Lung (tissue), 12 donors: Measurements from ENCODE around the gene CALHM4. TPM values are rescaled to one million over a fixed set of nuclear protein-coding genes. Genes with fewer than 3 reads are reported as not detected.

Experiments used
- ATAC-seq: fragments of 200-7000 bp; cut with Tn5 transposase; one replicate; pipeline ENCODE4 v1.9.1; 2020; ENCODE audit warnings: moderate number of reproducible peaks; ENCODE audit not compliant: insufficient read depth, low FRiP score
- DNase-seq, 3 donors: peaks; one replicate each; pipeline ENCODE4 v3.0.0-alpha.2; 2013 to 2017
- H3K27ac ChIP-seq, 2 donors: one replicate each; pipeline ENCODE4 v1.5.1; 2013; ENCODE audit warnings: mild to moderate bottlenecking in 2 of 2, moderate library complexity in 2 of 2, control low read depth in 1 of 2, inconsistent platforms in 1 of 2, low read depth in 1 of 2, low read length in 1 of 2
- H3K27me3 ChIP-seq, 3 donors: one replicate each; pipeline ENCODE4 v1.5.1; 2013; ENCODE audit warnings: low read length in 2 of 3; ENCODE audit not compliant: control insufficient read depth in 3 of 3, insufficient read depth in 3 of 3
- H3K36me3 ChIP-seq, 4 donors: one replicate each; pipeline ENCODE4 v1.5.1; 2013; ENCODE audit warnings: low read length in 4 of 4, mild to moderate bottlenecking in 1 of 4, moderate library complexity in 1 of 4; ENCODE audit not compliant: control insufficient read depth in 4 of 4, insufficient read depth in 4 of 4
- H3K4me1 ChIP-seq, 5 donors: one replicate each; pipeline ENCODE4 v1.5.1; 2013; ENCODE audit warnings: low read length in 5 of 5, mild to moderate bottlenecking in 2 of 5, moderate library complexity in 1 of 5; ENCODE audit not compliant: control insufficient read depth in 5 of 5, insufficient read depth in 5 of 5
- H3K4me3 ChIP-seq: one replicate; pipeline ENCODE4 v1.5.1; 2013; ENCODE audit warnings: mild to moderate bottlenecking, control low read depth, moderate library complexity
- H3K9ac ChIP-seq, 2 donors: one replicate each; pipeline ENCODE4 v1.5.1; 2013; ENCODE audit warnings: low read length in 2 of 2, control low read depth in 1 of 2; ENCODE audit not compliant: insufficient read depth in 1 of 2
- H3K9me3 ChIP-seq, 4 donors: one replicate each; pipeline ENCODE4 v1.5.1; 2013; ENCODE audit warnings: low read length in 3 of 4, mild to moderate bottlenecking in 1 of 4, moderate library complexity in 1 of 4; ENCODE audit not compliant: control insufficient read depth in 4 of 4, insufficient read depth in 3 of 4
- CTCF ChIP-seq: IDR thresholded peaks from 2 replicates; pipeline ENCODE4 v1.5.1; 2012; ENCODE audit warnings: mild to moderate bottlenecking; ENCODE audit errors: control extremely low read depth, extremely low read depth
- WGBS, 2 donors: extraction: QIAGEN DNeasy Blood & Tissue Kit; methylation state at CpG; one replicate each; pipeline ENCODE4 v1.1.7; 2013; 5-methylcytosine and 5-hydroxymethylcytosine counted together
- polyA plus RNA-seq, 2 donors: library from polyadenylated mRNA; stranded (reverse); fragments of 200-250 nt; gene quantifications; one replicate each; pipeline ENCODE4 v1.2.1, GENCODE V29; 2013
- total RNA-seq, 2 donors: library from RNA; depleted of rRNA in 1 of 2; stranded (reverse); fragments of >200 nt in 1 of 2; gene quantifications; one replicate each; pipeline ENCODE4 v1.2.1, GENCODE V29; 2014 to 2021
- donor health status: control.
- donor health status: control.
- donor health status: Bipolar disorder and iron deficiency.
- donor health status: healthy.
- donor health status: DM: yes; HTN: yes; CAD: no.

The CALHM4 gene
- total and polyA plus RNA-seq, 4 donors, result not detected

- Histone ChIP-seq H3K36me3 (no peaks in the 10 kb centered on the region), H3K4me3 (no peak overlapping the region), H3K4me1 (peaks cover 0 to 19% (median 7%) of the 10 kb centered on the region in 5 donors), H3K27ac (no peak overlapping the region), H3K9me3 (no peaks in the 10 kb centered on the region), H3K27me3 (no peaks in the 10 kb centered on the region), H3K9ac (no peak overlapping the region)
- 59 to 84% methylated on average over 2 of the region's 2 CpGs for WGBS, 2 donors
- ATAC-seq, result no peak
- no peak for TF ChIP-seq CTCF
- DNase-seq, result peak in 2 of 3 donors; percentile 57 to 62
Observed at GRCh38 chr6:116530436-116530835, 23.1 kb upstream of the CALHM4 start.

GRCh38 chr6:116531675-116532570 lies 21.6 kb upstream of the CALHM4 start:
- Histone ChIP-seq H3K9ac (no peak overlapping the region), H3K4me1 (peaks cover 0 to 19% (median 7%) of the 10 kb centered on the region in 5 donors), H3K36me3 (no peaks in the 10 kb centered on the region), H3K9me3 (no peaks in the 10 kb centered on the region), H3K27me3 (no peaks in the 10 kb centered on the region), H3K4me3 (no peak overlapping the region), H3K27ac (no peak overlapping the region)
- 81 to 88% methylated on average over 12 of the region's 12 CpGs for WGBS, 2 donors
- TF ChIP-seq CTCF, result peak; percentile 54
- DNase-seq (peak; percentile 60 to 82 (median 76)), ATAC-seq (no peak)

GRCh38 chr6:116533233-116533957 lies 20.2 kb upstream of the CALHM4 start:
- H3K27ac ChIP-seq, result no peak overlapping the region
- H3K9me3 ChIP-seq, result no peaks in the 10 kb centered on the region
- no peak for TF ChIP-seq CTCF
- H3K9ac ChIP-seq, result no peak overlapping the region
- no peak overlapping the region for H3K4me3 ChIP-seq
- H3K27me3 ChIP-seq, result no peaks in the 10 kb centered on the region
- DNase-seq, result no peak
- ATAC-seq, result no peak
- H3K36me3 ChIP-seq, result no peaks in the 10 kb centered on the region
- peaks cover 0 to 19% (median 7%) of the 10 kb centered on the region in 5 donors for H3K4me1 ChIP-seq
- WGBS, 2 donors, result 75 to 78% methylated on average over 9 of the region's 9 CpGs
